ENCODE data around the gene ETS2.

The ETS2 gene

DNA sequence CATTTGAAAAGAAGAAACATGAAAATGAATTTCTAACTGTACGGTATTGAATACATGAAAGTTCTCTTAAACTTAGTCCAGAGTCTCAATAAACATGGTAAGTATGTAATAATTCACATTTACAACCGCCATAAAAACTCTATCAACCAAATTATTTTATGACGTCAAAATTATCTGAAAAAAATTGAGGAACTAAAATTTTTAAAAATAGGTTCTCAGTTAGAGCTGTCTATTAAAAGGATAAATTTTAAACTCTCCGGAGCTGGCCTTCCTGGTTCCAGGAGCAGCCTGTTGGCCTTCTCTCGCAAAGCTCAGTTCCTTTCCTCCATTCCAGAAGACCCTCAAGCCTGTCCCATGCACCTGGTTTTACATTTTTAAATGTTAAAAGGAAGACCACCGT is 18.7 kb upstream of the ETS2 start:
- Histone ChIP-seq H3K36me3 (ENCODE audit: low read depth) (no peaks in the 10 kb centered on the region), H3K4me3 (ENCODE audit: severe bottlenecking) (no peak overlapping the region), H3K27me3 (ENCODE audit: insufficient read depth, poor library complexity, severe bottlenecking) (no peaks in the 10 kb centered on the region), H3K27ac (ENCODE audit: poor library complexity, severe bottlenecking) (peak overlapping the region; percentile 88), H3K9me3 (ENCODE audit: severe bottlenecking) (no peaks in the 10 kb centered on the region), H3K4me1 (ENCODE audit: insufficient read depth, poor library complexity, severe bottlenecking) (peaks cover 16% of the 10 kb centered on the region)
- TF ChIP-seq, protein P1, sequence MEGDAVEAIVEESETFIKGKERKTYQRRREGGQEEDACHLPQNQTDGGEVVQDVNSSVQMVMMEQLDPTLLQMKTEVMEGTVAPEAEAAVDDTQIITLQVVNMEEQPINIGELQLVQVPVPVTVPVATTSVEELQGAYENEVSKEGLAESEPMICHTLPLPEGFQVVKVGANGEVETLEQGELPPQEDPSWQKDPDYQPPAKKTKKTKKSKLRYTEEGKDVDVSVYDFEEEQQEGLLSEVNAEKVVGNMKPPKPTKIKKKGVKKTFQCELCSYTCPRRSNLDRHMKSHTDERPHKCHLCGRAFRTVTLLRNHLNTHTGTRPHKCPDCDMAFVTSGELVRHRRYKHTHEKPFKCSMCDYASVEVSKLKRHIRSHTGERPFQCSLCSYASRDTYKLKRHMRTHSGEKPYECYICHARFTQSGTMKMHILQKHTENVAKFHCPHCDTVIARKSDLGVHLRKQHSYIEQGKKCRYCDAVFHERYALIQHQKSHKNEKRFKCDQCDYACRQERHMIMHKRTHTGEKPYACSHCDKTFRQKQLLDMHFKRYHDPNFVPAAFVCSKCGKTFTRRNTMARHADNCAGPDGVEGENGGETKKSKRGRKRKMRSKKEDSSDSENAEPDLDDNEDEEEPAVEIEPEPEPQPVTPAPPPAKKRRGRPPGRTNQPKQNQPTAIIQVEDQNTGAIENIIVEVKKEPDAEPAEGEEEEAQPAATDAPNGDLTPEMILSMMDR (IDR thresholded peaks at IDR 0.05; ENCODE audit: poor library complexity, severe bottlenecking): no peak
- ATAC-seq (ENCODE audit: low read depth): no peak
- DNase-seq (ENCODE audit: low spot score): no peak

- no peak overlapping the region for H3K4me3 ChIP-seq (ENCODE audit: severe bottlenecking)
- no peaks in the 10 kb centered on the region for H3K9me3 ChIP-seq (ENCODE audit: severe bottlenecking)
- peak; percentile 92 for DNase-seq (ENCODE audit: low spot score)
- TF ChIP-seq, protein P1 (IDR thresholded peaks at IDR 0.05; ENCODE audit: poor library complexity, severe bottlenecking): no peak
- H3K36me3 ChIP-seq (ENCODE audit: low read depth): no peaks in the 10 kb centered on the region
- peak overlapping the region; percentile 88 for H3K27ac ChIP-seq (ENCODE audit: poor library complexity, severe bottlenecking)
- H3K27me3 ChIP-seq (ENCODE audit: insufficient read depth, poor library complexity, severe bottlenecking): no peaks in the 10 kb centered on the region
- H3K4me1 ChIP-seq (ENCODE audit: insufficient read depth, poor library complexity, severe bottlenecking): peaks cover 16% of the 10 kb centered on the region
- ATAC-seq (ENCODE audit: low read depth): peak; percentile 96
Observed at GRCh38 chr21:38787461-38788274, 18.1 kb upstream of the ETS2 start.

- TF ChIP-seq, protein P1 (IDR thresholded peaks at IDR 0.05; ENCODE audit: poor library complexity, severe bottlenecking): no peak
- peak overlapping the region; percentile 88 for H3K27ac ChIP-seq (ENCODE audit: poor library complexity, severe bottlenecking)
Observed at GRCh38 chr21:38788275-38788905, 17.3 kb upstream of the ETS2 start.

DNA sequence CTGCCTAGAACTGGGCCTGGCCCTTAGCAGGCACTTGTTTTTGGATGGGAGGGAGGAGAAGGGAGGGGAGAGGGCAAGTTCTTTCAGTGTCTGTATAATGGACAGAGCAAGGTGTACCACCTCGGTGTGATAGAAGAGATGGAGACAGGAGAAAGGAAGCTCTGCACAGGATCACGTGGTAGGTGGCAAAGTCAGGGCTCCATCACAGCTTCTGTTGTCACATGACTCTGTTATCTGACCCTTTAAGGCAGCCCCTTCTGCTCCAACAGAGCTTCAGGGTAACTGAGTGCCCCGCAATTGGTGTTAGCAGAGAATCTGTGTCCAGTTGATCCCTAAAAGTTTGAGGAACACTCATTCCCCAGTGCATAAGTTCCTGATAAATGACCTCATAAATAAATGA is 16.5 kb upstream of the ETS2 start:
- TF ChIP-seq, protein P1 (IDR thresholded peaks at IDR 0.05; ENCODE audit: poor library complexity, severe bottlenecking): no peak
- Histone ChIP-seq H3K4me1 (ENCODE audit: insufficient read depth, poor library complexity, severe bottlenecking) (peaks cover 16% of the 10 kb centered on the region), H3K27me3 (ENCODE audit: insufficient read depth, poor library complexity, severe bottlenecking) (no peaks in the 10 kb centered on the region), H3K4me3 (ENCODE audit: severe bottlenecking) (no peak overlapping the region), H3K9me3 (ENCODE audit: severe bottlenecking) (no peaks in the 10 kb centered on the region), H3K36me3 (ENCODE audit: low read depth) (no peaks in the 10 kb centered on the region), H3K27ac (ENCODE audit: poor library complexity, severe bottlenecking) (peak overlapping the region; percentile 88)
- ATAC-seq (ENCODE audit: low read depth) (no peak), DNase-seq (ENCODE audit: low spot score) (no peak)

More at GRCh38 chr21:38788275-38788905, 17.3 kb upstream of the ETS2 start:
- H3K4me3 ChIP-seq (ENCODE audit: severe bottlenecking): no peak overlapping the region
- H3K27me3 ChIP-seq (ENCODE audit: insufficient read depth, poor library complexity, severe bottlenecking): no peaks in the 10 kb centered on the region
- no peak for ATAC-seq (ENCODE audit: low read depth)
- H3K4me1 ChIP-seq (ENCODE audit: insufficient read depth, poor library complexity, severe bottlenecking): peaks cover 16% of the 10 kb centered on the region
- no peaks in the 10 kb centered on the region for H3K9me3 ChIP-seq (ENCODE audit: severe bottlenecking)
- no peak for DNase-seq (ENCODE audit: low spot score)
- no peaks in the 10 kb centered on the region for H3K36me3 ChIP-seq (ENCODE audit: low read depth)

DNA sequence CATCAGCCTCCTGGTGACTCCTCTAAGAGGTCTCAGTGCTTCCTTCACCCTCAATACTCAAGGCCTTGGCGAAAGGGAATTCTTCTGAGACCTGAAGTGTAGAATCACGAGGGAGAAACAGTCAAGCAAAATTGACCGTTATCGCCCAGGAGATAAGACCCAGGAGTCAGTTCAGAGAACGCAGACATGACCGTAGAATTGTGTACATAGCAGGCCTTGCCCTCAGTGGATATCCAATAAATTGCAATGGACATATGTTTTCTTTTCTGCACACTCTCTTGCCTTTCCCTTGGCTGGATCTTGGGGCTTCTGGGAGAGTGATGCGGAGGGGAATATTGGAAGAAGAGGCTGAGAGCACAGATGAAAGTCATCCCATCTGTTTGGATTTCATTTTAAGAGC is 15.7 kb upstream of the ETS2 start:
- H3K36me3 ChIP-seq (ENCODE audit: low read depth): no peaks in the 10 kb centered on the region
- no peaks in the 10 kb centered on the region for H3K27me3 ChIP-seq (ENCODE audit: insufficient read depth, poor library complexity, severe bottlenecking)
- TF ChIP-seq, protein P1 (IDR thresholded peaks at IDR 0.05; ENCODE audit: poor library complexity, severe bottlenecking): no peak
- ATAC-seq (ENCODE audit: low read depth) (no peak), DNase-seq (ENCODE audit: low spot score) (no peak)
- H3K4me3 ChIP-seq (ENCODE audit: severe bottlenecking): no peak overlapping the region
- H3K4me1 ChIP-seq (ENCODE audit: insufficient read depth, poor library complexity, severe bottlenecking): peaks cover 16% of the 10 kb centered on the region
- H3K9me3 ChIP-seq (ENCODE audit: severe bottlenecking): no peaks in the 10 kb centered on the region
- no peak overlapping the region for H3K27ac ChIP-seq (ENCODE audit: poor library complexity, severe bottlenecking)
